Body of pancreas (tissue), 4 donors: ENCODE results near the gene ZNF831. TPM values are rescaled to one million over a fixed set of nuclear protein-coding genes. Genes with fewer than 3 reads are reported as not detected.

ENCODE experiments used
- ATAC-seq: fragments of 150-250 bp; one replicate; pipeline ENCODE4 v1.9.1; 2016
- DNase-seq, 4 donors: peaks; one replicate each; pipeline ENCODE4 v3.0.0-alpha.2; 2019
- H3K27ac ChIP-seq, 4 donors: fragments of 200-600 bp; sonication (generic); 1 replicate in 3 of 4; 2 replicates in 1 of 4; pipeline versions ENCODE4 v1.5.1 to v1.6.1; 2016 to 2019; ENCODE audit warnings: mild to moderate bottlenecking in 1 of 4, mixed read lengths in 1 of 4, moderate library complexity in 1 of 4
- H3K27me3 ChIP-seq, 2 donors: fragments of 200-600 bp; sonication (generic); one replicate each; pipeline ENCODE4 v1.6.0; 2016; ENCODE audit warnings: mild to moderate bottlenecking in 1 of 2
- H3K36me3 ChIP-seq, 2 donors: fragments of 200-600 bp; sonication (generic); replicated peaks in 1 of 2; 2 replicates each; pipeline ENCODE4 v1.5.1; 2016; ENCODE audit warnings: low read depth in 2 of 2; ENCODE audit not compliant: insufficient read depth in 1 of 2
- H3K4me1 ChIP-seq: fragments of 200-600 bp; sonication (generic); one replicate; pipeline ENCODE4 v1.6.0; 2016
- H3K4me3 ChIP-seq, 2 donors: fragments of 200-600 bp; sonication (generic); 1 replicate in 1 of 2; 2 replicates in 1 of 2; pipeline ENCODE4 v1.5.1; 2016 to 2019
- H3K9me3 ChIP-seq, 3 donors: fragments of 200-600 bp; sonication (generic); 1 replicate in 2 of 3; 2 replicates in 1 of 3; pipeline ENCODE4 v1.5.1; 2016
- CTCF ChIP-seq, 7 experiments: fragments of 450-650 bp in 4 of 7; fragments of 200-600 bp in 3 of 7; sonication (generic) in 3 of 7; IDR thresholded peaks; one replicate each; pipeline ENCODE4 v1.5.1; 2016 to 2019; ENCODE audit warnings: antibody characterized with exemption in 7 of 7
- POLR2A ChIP-seq, 3 donors: fragments of 450-650 bp; IDR thresholded peaks; one replicate each; pipeline ENCODE4 v1.6.1; 2016; ENCODE audit warnings: antibody characterized with exemption in 3 of 3, mild to moderate bottlenecking in 2 of 3
- WGBS, 2 donors: methylation state at CpG; one replicate each; pipeline ENCODE4 v1.1.5; 2017; 5-methylcytosine and 5-hydroxymethylcytosine counted together
- intact Hi-C: fragments of 100-400 bp; cut with DNase I; formaldehyde crosslinking; loops from one replicate; pipeline ENCODE4 v1.15.1; 2023
- total RNA-seq, 2 donors: library from RNA; depleted of rRNA; stranded (reverse); fragments of >200 nt; gene quantifications; one replicate each; pipeline ENCODE4 v1.1.0, GENCODE V29; 2016

Gene ZNF831
- total RNA-seq, 2 donors from 2014 or later, result 0.66 to 1.6 TPM

DNA sequence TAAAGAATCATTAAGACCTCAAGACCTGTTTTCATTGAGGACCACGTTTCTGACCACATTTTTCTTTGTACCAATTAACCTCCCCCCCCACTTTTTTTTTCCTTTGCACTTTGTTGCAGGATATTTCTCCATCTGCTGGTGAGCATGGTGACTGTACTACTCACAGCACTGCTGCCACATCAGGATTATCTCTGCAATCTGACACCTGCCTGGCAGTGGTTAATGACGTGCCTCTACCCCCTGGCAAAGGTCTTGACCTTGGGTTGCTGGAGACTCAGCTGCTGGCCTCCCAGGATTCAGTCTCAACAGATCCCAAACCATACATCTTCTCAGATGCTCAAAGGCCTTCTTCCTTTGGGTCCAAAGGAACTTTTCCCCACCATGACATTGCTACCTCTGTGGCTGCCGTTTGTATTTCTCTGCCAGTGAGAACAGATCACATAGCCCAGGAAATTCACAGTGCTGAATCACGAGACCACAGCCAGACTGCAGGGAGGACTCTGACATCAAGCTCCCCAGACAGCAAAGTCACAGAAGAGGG, 90.2 kb downstream of the ZNF831 start:
- WGBS, 2 donors, result 11 to 23% methylated on average over 4 of the region's 4 CpGs
- Histone ChIP-seq H3K27ac (no peak overlapping the region), H3K4me3 (no peak overlapping the region), H3K27me3 (no peaks in the 10 kb centered on the region), H3K4me1 (no peaks in the 10 kb centered on the region), H3K36me3 (no peaks in the 10 kb centered on the region), H3K9me3 (no peaks in the 10 kb centered on the region)
- DNase-seq, result no peak
- intact Hi-C loops, result no loop called here
- no peak for ATAC-seq
- TF ChIP-seq POLR2A (IDR thresholded peaks at IDR 0.05), result no peak

- no peaks in the 10 kb centered on the region for H3K4me1 ChIP-seq
- TF ChIP-seq POLR2A (IDR thresholded peaks at IDR 0.05), result no peak
- 54 to 59% methylated on average over 5 of the region's 5 CpGs for WGBS, 2 donors
- H3K4me3 ChIP-seq, result no peak overlapping the region
- no peaks in the 10 kb centered on the region for H3K9me3 ChIP-seq
- H3K27ac ChIP-seq, result no peak overlapping the region
- no peak for DNase-seq
- intact Hi-C loops, result no loop called here
- no peak for ATAC-seq
- no peaks in the 10 kb centered on the region for H3K36me3 ChIP-seq
- H3K27me3 ChIP-seq, result no peaks in the 10 kb centered on the region
Observed at GRCh38 chr20:59255256-59255655, 91.6 kb downstream of the ZNF831 start.

- no peaks in the 10 kb centered on the region for H3K9me3 ChIP-seq
- no peak overlapping the region for H3K27ac ChIP-seq
- no peaks in the 10 kb centered on the region for H3K27me3 ChIP-seq
- 42 to 57% methylated on average over 2 of the region's 2 CpGs for WGBS, 2 donors
- no peak for DNase-seq
- intact Hi-C loops, result no loop called here
- H3K36me3 ChIP-seq, result no peaks in the 10 kb centered on the region
- ATAC-seq, result no peak
- H3K4me3 ChIP-seq, result no peak overlapping the region
- TF ChIP-seq CTCF (IDR thresholded peaks at IDR 0.05), result no peak
- TF ChIP-seq POLR2A (IDR thresholded peaks at IDR 0.05), result no peak
- H3K4me1 ChIP-seq, result no peaks in the 10 kb centered on the region
Observed at GRCh38 chr20:59258221-59258621, 94.6 kb downstream of the ZNF831 start.

DNA sequence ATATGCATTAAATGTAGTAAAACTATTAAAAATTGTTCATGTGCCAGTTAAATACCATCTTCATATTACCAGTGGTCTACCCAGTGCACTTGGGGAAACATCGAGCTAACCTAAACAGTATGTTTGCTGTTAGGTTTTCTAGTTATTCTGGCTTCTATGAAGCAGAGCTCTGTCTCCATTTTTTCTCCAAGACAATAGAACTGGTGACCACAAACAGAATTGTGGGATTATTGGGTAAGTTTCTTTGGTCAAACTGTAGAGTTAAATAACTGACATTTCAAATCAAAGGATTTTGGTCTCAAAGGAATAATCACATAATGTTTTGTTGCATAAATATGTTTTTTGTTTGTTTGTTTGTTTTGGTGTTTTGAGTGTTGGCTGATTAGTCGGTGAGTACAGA, 96.3 kb downstream of the ZNF831 start:
- no peak for ATAC-seq
- TF ChIP-seq CTCF (IDR thresholded peaks at IDR 0.05) (no peak), POLR2A (IDR thresholded peaks at IDR 0.05) (no peak)
- Histone ChIP-seq H3K4me1 (no peaks in the 10 kb centered on the region), H3K36me3 (no peaks in the 10 kb centered on the region), H3K27me3 (no peaks in the 10 kb centered on the region), H3K9me3 (no peaks in the 10 kb centered on the region), H3K4me3 (no peak overlapping the region), H3K27ac (no peak overlapping the region)
- intact Hi-C loops, result no loop called here
- DNase-seq, result no peak
- WGBS, 2 donors, result 63 to 81% methylated on average over 2 of the region's 2 CpGs

DNA sequence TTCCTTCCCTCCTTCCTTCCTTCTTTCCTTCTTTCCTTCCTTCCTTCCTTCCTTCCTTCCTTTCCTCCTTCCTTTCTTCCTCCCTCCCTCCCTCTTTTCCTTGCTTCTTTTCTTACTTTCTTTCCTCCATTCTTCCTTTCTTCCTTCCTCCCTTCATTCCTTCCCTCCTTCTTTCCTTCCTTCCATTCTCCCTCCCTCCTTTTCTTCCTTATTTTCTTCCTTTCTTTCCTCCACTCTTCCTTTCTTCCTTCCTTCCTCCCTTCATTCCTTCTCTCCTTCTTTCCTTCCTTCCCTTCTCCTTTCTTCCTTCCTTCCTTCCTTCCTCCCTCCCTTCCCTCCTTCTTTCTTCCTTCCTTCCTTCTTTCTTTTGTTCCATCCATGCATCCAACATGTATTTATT, 101.7 kb downstream of the ZNF831 start:
- ATAC-seq, result no peak
- no peaks in the 10 kb centered on the region for H3K36me3 ChIP-seq
- H3K4me1 ChIP-seq, result no peaks in the 10 kb centered on the region
- no peaks in the 10 kb centered on the region for H3K9me3 ChIP-seq
- no peak overlapping the region for H3K27ac ChIP-seq
- DNase-seq, result no peak
- no peaks in the 10 kb centered on the region for H3K27me3 ChIP-seq
- intact Hi-C loops, result no loop called here
- TF ChIP-seq POLR2A (IDR thresholded peaks at IDR 0.05) (no peak), CTCF (IDR thresholded peaks at IDR 0.05) (no peak)
- H3K4me3 ChIP-seq, result no peak overlapping the region

- Histone ChIP-seq H3K36me3 (no peaks in the 10 kb centered on the region), H3K4me1 (no peaks in the 10 kb centered on the region), H3K27me3 (no peaks in the 10 kb centered on the region), H3K4me3 (no peak overlapping the region), H3K27ac (no peak overlapping the region), H3K9me3 (no peaks in the 10 kb centered on the region)
- TF ChIP-seq CTCF (IDR thresholded peaks at IDR 0.05) (no peak), POLR2A (IDR thresholded peaks at IDR 0.05) (no peak)
- 56 to 65% methylated on average over 3 of the region's 3 CpGs for WGBS, 2 donors
- DNase-seq (no peak), ATAC-seq (no peak)
- intact Hi-C loops, result no loop called here
Observed at GRCh38 chr20:59268870-59269269, 105.2 kb downstream of the ZNF831 start.
